Tibial nerve (tissue), 4 donors: ENCODE measurements around the gene KCNK13. TPM values are rescaled to one million over a fixed set of nuclear protein-coding genes. Genes with fewer than 3 reads are reported as not detected.
"Not testable (repeated sequence)": the region's sequence is repeated elsewhere in the genome, so short reads cannot be mapped to it uniquely, and the experiment has no call there.

Experiments
- DNase-seq, 2 donors: peaks; one replicate each; pipeline ENCODE4 v3.0.0-alpha.2; 2019; ENCODE audit warnings: low spot score in 2 of 2
- H3K27ac ChIP-seq, 4 donors: fragments of 200-600 bp; sonication (generic) in 3 of 4; one replicate each; pipeline ENCODE4 v1.5.1; 2017 to 2019; ENCODE audit warnings: mild to moderate bottlenecking in 1 of 4
- H3K27me3 ChIP-seq, 2 donors: fragments of 200-600 bp; sonication (generic) in 1 of 2; one replicate each; pipeline versions ENCODE4 v1.5.1 to v1.6.0; 2017 to 2019
- H3K36me3 ChIP-seq, 3 donors: fragments of 200-600 bp; sonication (generic); one replicate each; pipeline ENCODE4 v1.5.1; 2018 to 2019
- H3K4me1 ChIP-seq, 4 donors: fragments of 200-600 bp; sonication (generic) in 3 of 4; one replicate each; pipeline ENCODE4 v1.5.1; 2017 to 2019
- H3K4me3 ChIP-seq, 4 donors: fragments of 200-600 bp; sonication (generic) in 3 of 4; one replicate each; pipeline ENCODE4 v1.5.1; 2017 to 2019; ENCODE audit warnings: mild to moderate bottlenecking in 1 of 4, moderate library complexity in 1 of 4
- H3K9me3 ChIP-seq, 4 donors: fragments of 200-600 bp; sonication (generic) in 3 of 4; one replicate each; pipeline ENCODE4 v1.5.1; 2017 to 2019
- EP300 ChIP-seq, 2 donors: sonication (generic); formaldehyde crosslinking; IDR thresholded peaks; one replicate each; pipeline ENCODE4 v1.6.1; 2017; ENCODE audit warnings: antibody characterized with exemption in 2 of 2, mild to moderate bottlenecking in 1 of 2
- POLR2A ChIP-seq, 2 donors: fragments of 450-650 bp; IDR thresholded peaks; one replicate each; pipeline ENCODE4 v1.6.1; 2017; ENCODE audit warnings: antibody characterized with exemption in 2 of 2, mild to moderate bottlenecking in 2 of 2, moderate library complexity in 2 of 2
- WGBS, 2 donors: methylation state at CpG; one replicate each; pipeline ENCODE4 v1.1.5; 2018; 5-methylcytosine and 5-hydroxymethylcytosine counted together
- total RNA-seq, 4 donors: library from RNA; depleted of rRNA; stranded (reverse); fragments of >200 nt; gene quantifications; one replicate each; pipeline ENCODE4 v1.1.0, GENCODE V29; 2016
- TF ChIP-seq, protein P1 (sequence below), 5 experiments: fragments of 200-600 bp in 3 of 5; fragments of 450-650 bp in 2 of 5; sonication (generic) in 3 of 5; IDR thresholded peaks; one replicate each; pipeline ENCODE4 v1.5.1; 2016 to 2019; ENCODE audit warnings: antibody characterized with exemption in 5 of 5, mild to moderate bottlenecking in 3 of 5, moderate library complexity in 2 of 5

KCNK13 gene
- 1 to 10 TPM in 1 of 4 donors, under 1 TPM in 3; 0.20 to 3.6 (median 0.53) TPM for total RNA-seq

DNA sequence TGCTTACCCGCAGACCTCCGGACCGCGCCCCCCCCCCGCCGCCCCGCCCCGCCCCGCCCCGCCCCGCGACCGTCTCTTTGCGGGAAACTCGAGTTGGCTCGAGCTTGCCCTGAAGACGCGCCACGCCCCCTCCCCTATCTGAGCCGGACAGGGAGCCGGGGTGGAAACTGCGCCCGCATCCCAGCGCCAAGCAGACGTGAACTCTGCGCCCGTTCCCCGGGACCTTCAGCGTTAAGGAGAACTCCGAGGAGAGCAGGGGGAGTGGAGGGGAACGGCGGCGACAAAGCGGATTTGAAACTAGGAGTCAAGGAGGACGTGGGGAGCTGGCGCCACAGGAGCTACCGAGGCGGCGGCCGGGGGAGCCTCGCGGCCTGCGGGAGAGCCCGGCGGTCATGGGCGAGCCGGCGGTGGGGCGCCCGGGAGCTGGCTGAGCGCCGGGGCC lies at the start of gene KCNK13:
KCNK13 (plus strand) TSS at position 310 of the 442 bp plus-strand sequence. CDS start 212 bp downstream, outside the sequence.
- no peak for TF ChIP-seq POLR2A (IDR thresholded peaks at IDR 0.05)
- TF ChIP-seq EP300 (IDR thresholded peaks at IDR 0.05) = no peak
- TF ChIP-seq, protein P1, sequence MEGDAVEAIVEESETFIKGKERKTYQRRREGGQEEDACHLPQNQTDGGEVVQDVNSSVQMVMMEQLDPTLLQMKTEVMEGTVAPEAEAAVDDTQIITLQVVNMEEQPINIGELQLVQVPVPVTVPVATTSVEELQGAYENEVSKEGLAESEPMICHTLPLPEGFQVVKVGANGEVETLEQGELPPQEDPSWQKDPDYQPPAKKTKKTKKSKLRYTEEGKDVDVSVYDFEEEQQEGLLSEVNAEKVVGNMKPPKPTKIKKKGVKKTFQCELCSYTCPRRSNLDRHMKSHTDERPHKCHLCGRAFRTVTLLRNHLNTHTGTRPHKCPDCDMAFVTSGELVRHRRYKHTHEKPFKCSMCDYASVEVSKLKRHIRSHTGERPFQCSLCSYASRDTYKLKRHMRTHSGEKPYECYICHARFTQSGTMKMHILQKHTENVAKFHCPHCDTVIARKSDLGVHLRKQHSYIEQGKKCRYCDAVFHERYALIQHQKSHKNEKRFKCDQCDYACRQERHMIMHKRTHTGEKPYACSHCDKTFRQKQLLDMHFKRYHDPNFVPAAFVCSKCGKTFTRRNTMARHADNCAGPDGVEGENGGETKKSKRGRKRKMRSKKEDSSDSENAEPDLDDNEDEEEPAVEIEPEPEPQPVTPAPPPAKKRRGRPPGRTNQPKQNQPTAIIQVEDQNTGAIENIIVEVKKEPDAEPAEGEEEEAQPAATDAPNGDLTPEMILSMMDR (IDR thresholded peaks at IDR 0.05) = no peak
- no peaks in the 10 kb centered on the region for H3K9me3 ChIP-seq
- H3K36me3 ChIP-seq = no peaks in the 10 kb centered on the region
- no peak for DNase-seq
- peak within 1 kb of the TSS; percentile 13 to 51 (median 30) for H3K4me3 ChIP-seq
- 0% methylated on average over 23 to 35 of the region's 52 CpGs for WGBS, 2 donors
- H3K27me3 ChIP-seq = peaks cover 0 to 74% of the 10 kb centered on the region in 2 donors
- no peak within 1 kb of the TSS for H3K27ac ChIP-seq
- peaks cover 0 to 31% (median 26%) of the 10 kb centered on the region in 4 donors for H3K4me1 ChIP-seq

GRCh38 chr14:90017371-90017770 lies 44.4 kb upstream of the KCNK13 start:
- H3K27me3 ChIP-seq = no peaks in the 10 kb centered on the region
- no peak overlapping the region for H3K27ac ChIP-seq
- H3K9me3 ChIP-seq = no peaks in the 10 kb centered on the region
- no peaks in the 10 kb centered on the region for H3K4me1 ChIP-seq
- H3K4me3 ChIP-seq = no peak overlapping the region
- no peak for TF ChIP-seq EP300 (IDR thresholded peaks at IDR 0.05)
- no peak for TF ChIP-seq POLR2A (IDR thresholded peaks at IDR 0.05)
- TF ChIP-seq, protein P1 (IDR thresholded peaks at IDR 0.05) = no peak
- DNase-seq = no peak
- H3K36me3 ChIP-seq = peaks cover 0 to 73% (median 0%) of the 10 kb centered on the region in 3 donors
- WGBS, 2 donors = 92 to 96% methylated on average over 4 of the region's 4 CpGs

GRCh38 chr14:90019824-90020523 lies 41.8 kb upstream of the KCNK13 start:
- Histone ChIP-seq H3K27ac (no peak overlapping the region), H3K27me3 (no peaks in the 10 kb centered on the region), H3K9me3 (no peaks in the 10 kb centered on the region), H3K36me3 (peaks cover 0 to 77% (median 0%) of the 10 kb centered on the region in 3 donors), H3K4me1 (no peaks in the 10 kb centered on the region), H3K4me3 (no peak overlapping the region)
- WGBS, 2 donors = 82% methylated on average over 11 of the region's 11 CpGs
- DNase-seq = no peak
- TF ChIP-seq EP300 (IDR thresholded peaks at IDR 0.05) (no peak), POLR2A (IDR thresholded peaks at IDR 0.05) (no peak)
- TF ChIP-seq, protein P1 (IDR thresholded peaks at IDR 0.05) = no peak

GRCh38 chr14:90023176-90023896 lies 38.5 kb upstream of the KCNK13 start:
- no peaks in the 10 kb centered on the region for H3K4me1 ChIP-seq
- no peak overlapping the region for H3K4me3 ChIP-seq
- no peaks in the 10 kb centered on the region for H3K27me3 ChIP-seq
- H3K27ac ChIP-seq = no peak overlapping the region
- no peaks in the 10 kb centered on the region for H3K9me3 ChIP-seq
- DNase-seq = no peak
- 85 to 87% methylated on average over 7 of the region's 7 CpGs for WGBS, 2 donors
- TF ChIP-seq EP300 (IDR thresholded peaks at IDR 0.05) (no peak), POLR2A (IDR thresholded peaks at IDR 0.05) (no peak)
- TF ChIP-seq, protein P1 (IDR thresholded peaks at IDR 0.05) = no peak
- peaks cover 0 to 78% (median 0%) of the 10 kb centered on the region in 3 donors for H3K36me3 ChIP-seq

DNA sequence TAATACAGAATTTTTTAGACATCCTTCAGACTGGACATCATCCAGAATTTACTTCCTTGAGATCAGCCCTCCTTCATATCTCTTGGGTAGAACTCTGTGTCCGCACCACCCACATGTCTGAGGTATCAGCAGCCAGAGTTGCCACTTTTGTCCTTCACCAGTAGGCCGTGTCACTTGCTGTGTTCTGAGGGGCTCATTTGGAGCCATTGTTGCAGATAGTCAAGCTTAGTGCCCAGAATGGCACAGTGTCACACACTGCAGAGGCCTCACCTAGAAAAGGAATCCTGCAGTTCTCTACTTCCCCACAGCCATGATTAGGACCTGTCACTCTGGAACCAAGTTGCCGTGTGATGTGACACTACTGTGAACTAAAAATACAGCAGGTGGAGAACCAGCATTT lies 36.9 kb upstream of the KCNK13 start:
- H3K4me1 ChIP-seq = no peaks in the 10 kb centered on the region
- DNase-seq = no peak
- H3K27ac ChIP-seq = no peak overlapping the region
- 99 to 100% methylated on average over 3 of the region's 3 CpGs for WGBS, 2 donors
- H3K4me3 ChIP-seq = no peak overlapping the region
- TF ChIP-seq EP300 (IDR thresholded peaks at IDR 0.05) (no peak), POLR2A (IDR thresholded peaks at IDR 0.05) (no peak)
- TF ChIP-seq, protein P1 (IDR thresholded peaks at IDR 0.05) = no peak
- H3K27me3 ChIP-seq = no peaks in the 10 kb centered on the region
- peaks cover 0 to 70% (median 0%) of the 10 kb centered on the region in 3 donors for H3K36me3 ChIP-seq
- H3K9me3 ChIP-seq = no peaks in the 10 kb centered on the region

DNA sequence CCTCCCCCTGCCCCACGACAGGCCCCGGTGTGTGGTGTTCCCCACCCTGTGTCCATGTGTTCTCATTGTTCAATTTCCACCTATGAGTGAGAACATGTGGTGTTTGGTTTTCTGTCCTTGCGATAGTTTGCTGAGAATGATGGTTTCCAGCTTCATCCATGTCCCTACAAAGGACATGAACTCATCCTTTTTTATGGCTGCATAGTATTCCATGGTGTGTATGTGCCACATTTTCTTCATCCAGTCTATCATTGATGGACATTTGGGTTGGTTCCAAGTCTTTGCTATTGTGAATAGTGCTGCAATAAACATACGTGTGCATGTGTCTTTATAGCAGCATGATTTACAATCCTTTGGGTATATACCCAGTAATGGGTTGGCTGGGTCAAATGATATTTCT lies 35.2 kb upstream of the KCNK13 start:
- not testable (repeated sequence) for H3K4me1 ChIP-seq
- 94 to 95% methylated on average over 4 of the region's 4 CpGs for WGBS, 2 donors

More for the DNA sequence above, 35.2 kb upstream of the KCNK13 start:
- H3K36me3 ChIP-seq = peaks cover 0 to 72% (median 0%) of the 10 kb centered on the region in 3 donors
- H3K4me3 ChIP-seq, H3K27ac ChIP-seq, DNase-seq, H3K27me3 ChIP-seq, H3K9me3 ChIP-seq: not testable (repeated sequence)
